ENCODE data around the gene ZBTB24. TPM values are rescaled to one million over a fixed set of nuclear protein-coding genes. Genes with fewer than 3 reads are reported as not detected.

The ZBTB24 gene
- total and polyA plus RNA-seq, 7 experiments from 2014 or later, result 6.9 to 26.6 (median 12.4) TPM

DNA sequence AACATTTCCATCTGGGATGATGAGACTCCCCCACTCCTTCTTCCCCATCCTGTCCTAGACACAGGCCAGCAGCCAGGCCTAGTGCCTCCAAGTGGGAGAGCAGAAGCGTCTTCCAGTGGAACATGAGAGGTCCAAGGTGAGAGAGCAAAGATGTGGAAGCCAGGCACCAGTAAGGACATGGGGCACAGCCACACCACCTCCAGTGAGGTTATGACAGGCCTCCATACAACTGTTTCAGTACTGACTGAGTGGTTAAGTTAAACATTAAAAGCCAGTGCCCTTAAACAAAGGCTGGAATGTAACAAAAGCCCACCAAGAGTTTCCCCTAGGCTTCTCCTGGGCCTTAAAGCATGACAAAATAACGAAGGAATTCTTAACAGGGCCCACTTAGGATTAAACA, 5.3 kb downstream of the ZBTB24 start:
- ChIA-PET CTCF (no interaction called here), POLR2A (interaction anchor here (1.6 to 2.0 kb wide), 2 partner anchors 12 to 37 kb away, joined by 6 to 10 read pairs; partner anchors contain the start of genes PPIL6 and SMPD2)
- Mint-ChIP-seq H3K4me3 (peak overlapping the region; percentile 71 to 99 (median 91)), H3K27me3 (no peaks in the 10 kb centered on the region), H3K9me3 (peaks cover 0 to 1% (median 0%) of the 10 kb centered on the region in 11 donors), H3K27ac (peak overlapping the region in 7 of 9 donors; percentile 38 to 94 (median 79)), H3K4me1 (peaks cover 57 to 92% (median 83%) of the 10 kb centered on the region in 7 donors), H3K36me3 (peaks cover 29 to 73% (median 61%) of the 10 kb centered on the region in 5 donors)
- Histone ChIP-seq H3K27ac (ENCODE audit: low read depth, low read length) (peak overlapping the region; percentile 57), H3K36me3 (ENCODE audit: control insufficient read depth in 2 of 3, insufficient read depth in 3 of 3, low read length in 3 of 3) (peaks cover 6 to 53% (median 28%) of the 10 kb centered on the region in 3 experiments), H3K4me3 (ENCODE audit: low read length) (peak overlapping the region; percentile 10), H3K4me1 (ENCODE audit: control insufficient read depth in 2 of 2, insufficient read depth in 2 of 2, low read length in 2 of 2) (peaks cover 45 to 67% of the 10 kb centered on the region in 2 donors), H3K27me3 (ENCODE audit: control insufficient read depth in 2 of 2, insufficient read depth in 2 of 2, low read length in 2 of 2) (no peaks in the 10 kb centered on the region), H3K9me3 (ENCODE audit: control insufficient read depth in 2 of 3, low read length in 3 of 3) (no peaks in the 10 kb centered on the region)
- intact Hi-C loops (cut with micrococcal nuclease), result loop anchor here in 1 of 2 donors (1.0 kb wide), 1 partner anchor 18 kb away; no protein-coding TSS in a partner anchor
- no peak for ATAC-seq
- no peak for DNase-seq

DNA sequence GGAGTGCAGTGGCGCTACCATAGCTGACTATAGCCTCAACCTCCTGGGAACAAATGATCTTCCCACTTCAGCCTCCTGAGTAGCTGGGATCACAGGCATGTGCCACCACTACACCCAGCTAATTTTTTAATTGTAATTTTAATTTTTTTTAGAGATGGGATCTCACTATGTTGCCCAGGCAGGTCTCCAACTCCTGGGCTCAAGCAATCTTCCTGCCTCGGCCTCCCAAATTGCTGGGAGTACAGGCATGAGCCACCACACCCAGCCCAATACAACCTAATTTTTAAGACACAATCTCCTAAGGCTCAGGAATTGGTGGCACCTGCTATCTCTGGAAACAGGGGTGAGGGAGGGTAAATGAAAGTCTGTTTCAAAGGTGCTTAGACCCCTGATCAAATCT, 5.8 kb downstream of the ZBTB24 start:
- H3K27me3 ChIP-seq (ENCODE audit: control insufficient read depth in 2 of 2, insufficient read depth in 2 of 2, low read length in 2 of 2), result no peaks in the 10 kb centered on the region
- Mint-ChIP-seq H3K36me3 (peaks cover 33 to 76% (median 66%) of the 10 kb centered on the region in 5 donors), H3K4me1 (peaks cover 58 to 91% (median 85%) of the 10 kb centered on the region in 7 donors), H3K27ac (peak overlapping the region in 6 of 9 donors; percentile 59 to 94 (median 82)), H3K4me3 (peak overlapping the region; percentile 71 to 99 (median 91)), H3K9me3 (peaks cover 0 to 1% (median 0%) of the 10 kb centered on the region in 11 donors), H3K27me3 (no peaks in the 10 kb centered on the region)
- no peak for ATAC-seq
- no peak overlapping the region for H3K4me3 ChIP-seq (ENCODE audit: low read length)
- CTCF ChIA-PET, result no interaction called here
- POLR2A ChIA-PET, result interaction anchor here (1.1 to 1.5 kb wide), 3 partner anchors 13 to 22 kb away, joined by 3 read pairs; partner anchors contain the start of gene MICAL1
- DNase-seq, result no peak
- H3K9me3 ChIP-seq (ENCODE audit: control insufficient read depth in 2 of 3, low read length in 3 of 3), result no peaks in the 10 kb centered on the region
- peaks cover 45 to 64% of the 10 kb centered on the region in 2 donors for H3K4me1 ChIP-seq (ENCODE audit: control insufficient read depth in 2 of 2, insufficient read depth in 2 of 2, low read length in 2 of 2)
- intact Hi-C loops (cut with micrococcal nuclease), result no loop called here
- no peak overlapping the region for H3K27ac ChIP-seq (ENCODE audit: low read depth, low read length)
- H3K36me3 ChIP-seq (ENCODE audit: control insufficient read depth in 2 of 3, insufficient read depth in 3 of 3, low read length in 3 of 3), result peaks cover 6 to 59% (median 28%) of the 10 kb centered on the region in 3 experiments

DNA sequence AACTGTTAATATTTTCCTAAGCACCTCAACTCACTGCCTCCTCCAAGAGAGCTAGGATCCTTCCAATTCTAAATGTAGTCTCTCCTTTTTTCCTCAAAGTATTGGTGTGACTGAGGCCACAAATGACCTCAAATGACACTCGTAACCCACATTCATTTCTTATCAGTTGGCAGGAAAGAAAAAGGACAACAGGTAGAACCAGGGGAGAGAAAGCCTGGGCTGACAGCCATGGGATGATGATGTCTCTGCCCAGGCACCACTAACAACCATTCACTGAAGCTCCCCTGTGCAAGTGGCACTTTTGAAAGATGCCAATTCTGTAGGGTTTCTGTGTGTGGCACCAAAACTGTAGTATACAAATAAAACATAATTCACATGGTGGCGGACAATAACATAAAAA, 7.4 kb downstream of the ZBTB24 start:
- Mint-ChIP-seq H3K4me1 (peaks cover 44 to 86% (median 81%) of the 10 kb centered on the region in 7 donors), H3K4me3 (peak overlapping the region in 2 of 10 donors; percentile 42 to 97), H3K27me3 (no peaks in the 10 kb centered on the region), H3K27ac (peak overlapping the region in 3 of 9 donors; percentile 21 to 47 (median 38)), H3K36me3 (peaks cover 24 to 72% (median 59%) of the 10 kb centered on the region in 5 donors), H3K9me3 (peaks cover 0 to 1% (median 0%) of the 10 kb centered on the region in 11 donors)
- no peaks in the 10 kb centered on the region for H3K27me3 ChIP-seq (ENCODE audit: control insufficient read depth in 2 of 2, insufficient read depth in 2 of 2, low read length in 2 of 2)
- DNase-seq (no peak), ATAC-seq (no peak)
- POLR2A ChIA-PET, result interaction anchor here (1.4 kb wide), 1 partner anchor 14 kb away, joined by 3 read pairs; no protein-coding TSS in a partner anchor
- no peak overlapping the region for H3K27ac ChIP-seq (ENCODE audit: low read depth, low read length)
- intact Hi-C loops (cut with micrococcal nuclease), result no loop called here
- H3K9me3 ChIP-seq (ENCODE audit: control insufficient read depth in 2 of 3, low read length in 3 of 3), result no peaks in the 10 kb centered on the region
- H3K36me3 ChIP-seq (ENCODE audit: control insufficient read depth in 2 of 3, insufficient read depth in 3 of 3, low read length in 3 of 3), result peaks cover 6 to 69% (median 31%) of the 10 kb centered on the region in 3 experiments
- peaks cover 31 to 48% of the 10 kb centered on the region in 2 donors for H3K4me1 ChIP-seq (ENCODE audit: control insufficient read depth in 2 of 2, insufficient read depth in 2 of 2, low read length in 2 of 2)
- no peak overlapping the region for H3K4me3 ChIP-seq (ENCODE audit: low read length)
- CTCF ChIA-PET, result no interaction called here

DNA sequence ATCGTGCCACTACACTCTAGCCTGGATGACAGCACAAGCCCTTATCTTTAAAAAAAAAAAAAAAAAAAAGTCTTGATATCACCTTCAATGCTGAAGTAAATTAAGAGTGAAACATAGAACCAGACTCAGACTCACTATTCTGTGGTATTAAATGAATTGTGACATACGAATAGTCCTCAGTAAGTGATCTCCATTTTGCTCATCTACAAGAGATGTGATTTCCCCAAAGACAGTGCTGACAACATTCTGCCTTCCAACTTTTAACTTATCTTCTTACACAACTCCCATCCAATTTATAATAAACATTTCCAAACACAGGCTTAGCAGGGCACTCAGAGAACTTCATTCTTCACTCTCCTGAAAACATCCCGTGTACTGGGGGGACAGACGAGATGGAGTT, 8.0 kb downstream of the ZBTB24 start:
- Histone ChIP-seq H3K9me3 (ENCODE audit: control insufficient read depth in 2 of 3, low read length in 3 of 3) (no peaks in the 10 kb centered on the region), H3K27ac (ENCODE audit: low read depth, low read length) (no peak overlapping the region), H3K4me1 (ENCODE audit: control insufficient read depth in 2 of 2, insufficient read depth in 2 of 2, low read length in 2 of 2) (peaks cover 24 to 42% of the 10 kb centered on the region in 2 donors), H3K4me3 (ENCODE audit: low read length) (no peak overlapping the region), H3K27me3 (ENCODE audit: control insufficient read depth in 2 of 2, insufficient read depth in 2 of 2, low read length in 2 of 2) (no peaks in the 10 kb centered on the region), H3K36me3 (ENCODE audit: control insufficient read depth in 2 of 3, insufficient read depth in 3 of 3, low read length in 3 of 3) (peaks cover 12 to 74% (median 34%) of the 10 kb centered on the region in 3 experiments)
- Mint-ChIP-seq H3K4me1 (peaks cover 39 to 83% (median 76%) of the 10 kb centered on the region in 7 donors), H3K9me3 (peaks cover 0 to 1% (median 0%) of the 10 kb centered on the region in 11 donors), H3K36me3 (peaks cover 24 to 70% (median 53%) of the 10 kb centered on the region in 5 donors), H3K4me3 (no peak overlapping the region), H3K27me3 (no peaks in the 10 kb centered on the region), H3K27ac (peak overlapping the region in 4 of 9 donors; percentile 23 to 47 (median 42))
- no peak for DNase-seq
- POLR2A ChIA-PET, result interaction anchor here (1.1 kb wide), 1 partner anchor 92 kb away, joined by 3 read pairs; no protein-coding TSS in a partner anchor
- CTCF ChIA-PET, result no interaction called here
- ATAC-seq, result no peak
- intact Hi-C loops (cut with micrococcal nuclease), result no loop called here

DNA sequence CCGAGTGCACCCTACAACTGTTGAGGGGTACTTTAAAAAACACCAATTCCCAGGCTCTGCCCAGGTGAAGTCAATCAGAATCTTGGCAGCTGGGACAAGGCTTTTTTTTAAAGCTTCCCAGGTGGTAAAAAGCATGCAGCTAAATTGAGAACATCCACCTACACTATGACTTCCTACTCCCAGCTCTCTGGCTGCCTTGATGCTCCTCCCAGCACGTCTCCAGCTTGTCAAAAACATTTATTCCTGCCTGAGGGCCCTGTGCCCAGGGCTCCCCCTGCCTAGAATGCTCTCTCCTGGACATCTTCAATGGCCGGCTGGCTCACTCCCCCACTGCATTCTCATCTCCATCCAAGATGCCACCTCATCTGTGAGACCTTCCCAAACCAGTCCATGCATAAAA, 9.9 kb downstream of the ZBTB24 start:
- H3K36me3 ChIP-seq (ENCODE audit: control insufficient read depth in 2 of 3, insufficient read depth in 3 of 3, low read length in 3 of 3), result peaks cover 12 to 86% (median 40%) of the 10 kb centered on the region in 3 experiments
- CTCF ChIA-PET, result no interaction called here
- ATAC-seq, result no peak
- Mint-ChIP-seq H3K27ac (peak overlapping the region in 6 of 9 donors; percentile 5 to 83 (median 45)), H3K4me3 (peak overlapping the region in 2 of 10 donors; percentile 34 to 64), H3K9me3 (peaks cover 0 to 1% (median 0%) of the 10 kb centered on the region in 11 donors), H3K4me1 (peaks cover 30 to 85% (median 74%) of the 10 kb centered on the region in 7 donors), H3K36me3 (peaks cover 17 to 73% (median 53%) of the 10 kb centered on the region in 5 donors), H3K27me3 (no peaks in the 10 kb centered on the region)
- DNase-seq, result no peak
- H3K9me3 ChIP-seq (ENCODE audit: control insufficient read depth in 2 of 3, low read length in 3 of 3), result no peaks in the 10 kb centered on the region
- no peak overlapping the region for H3K27ac ChIP-seq (ENCODE audit: low read depth, low read length)
- intact Hi-C loops (cut with micrococcal nuclease), result no loop called here
- POLR2A ChIA-PET, result interaction anchor here (0.7 kb wide), 1 partner anchor 13 kb away, joined by 3 read pairs; no protein-coding TSS in a partner anchor
- no peak overlapping the region for H3K4me3 ChIP-seq (ENCODE audit: low read length)
- H3K4me1 ChIP-seq (ENCODE audit: control insufficient read depth in 2 of 2, insufficient read depth in 2 of 2, low read length in 2 of 2), result peaks cover 6 to 28% of the 10 kb centered on the region in 2 donors
- no peaks in the 10 kb centered on the region for H3K27me3 ChIP-seq (ENCODE audit: control insufficient read depth in 2 of 2, insufficient read depth in 2 of 2, low read length in 2 of 2)

DNA sequence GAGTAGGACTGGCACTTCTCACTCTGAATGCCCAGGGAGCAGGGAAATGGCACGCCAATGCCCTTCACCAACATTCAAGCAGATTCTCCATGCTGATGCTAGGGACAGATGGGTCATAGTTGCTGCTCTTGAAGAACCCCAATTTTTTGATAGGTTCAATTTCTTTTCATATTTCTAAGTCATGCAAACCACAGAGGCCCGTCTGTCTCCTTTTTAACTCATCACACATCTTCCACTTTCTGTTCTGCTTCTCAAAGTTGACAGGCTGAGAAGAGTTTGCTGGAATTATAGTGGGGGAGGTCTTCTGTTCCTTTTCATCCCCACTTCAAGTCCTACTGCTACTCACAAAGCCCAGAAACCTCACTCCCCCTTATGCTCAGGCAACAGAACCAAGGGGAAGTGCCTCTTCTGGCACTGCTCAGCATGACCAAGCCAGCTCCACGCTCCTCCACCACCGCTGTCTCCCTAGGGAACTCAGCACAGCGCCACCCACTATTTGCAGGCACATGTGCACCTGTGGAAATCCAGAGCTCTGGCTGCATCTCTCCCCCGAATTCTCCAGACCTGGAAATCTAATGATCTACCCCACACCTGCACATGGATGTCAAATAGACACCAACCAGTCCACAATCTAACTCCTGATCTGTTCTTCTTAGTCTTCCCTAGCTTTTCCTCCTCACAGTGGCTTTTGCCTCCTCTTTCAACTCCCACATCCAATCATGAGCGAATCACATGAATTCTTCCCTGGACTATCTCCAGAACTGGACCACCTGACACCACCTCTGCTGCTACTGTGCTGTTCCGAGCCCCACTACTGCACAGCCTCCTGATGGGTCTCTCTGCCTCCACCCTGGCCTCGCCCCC, 10.7 kb downstream of the ZBTB24 start:
- peaks cover 17 to 75% (median 58%) of the 10 kb centered on the region in 5 donors for H3K36me3 Mint-ChIP-seq
- H3K9me3 ChIP-seq (ENCODE audit: control insufficient read depth in 2 of 3, low read length in 3 of 3), result no peaks in the 10 kb centered on the region
- peaks cover 12 to 87% (median 44%) of the 10 kb centered on the region in 3 experiments for H3K36me3 ChIP-seq (ENCODE audit: control insufficient read depth in 2 of 3, insufficient read depth in 3 of 3, low read length in 3 of 3)
- no peak for DNase-seq
- no peaks in the 10 kb centered on the region for H3K27me3 ChIP-seq (ENCODE audit: control insufficient read depth in 2 of 2, insufficient read depth in 2 of 2, low read length in 2 of 2)
- peaks cover 25 to 84% (median 71%) of the 10 kb centered on the region in 7 donors for H3K4me1 Mint-ChIP-seq
- intact Hi-C loops (cut with micrococcal nuclease), result no loop called here
- peaks cover 0 to 1% (median 0%) of the 10 kb centered on the region in 11 donors for H3K9me3 Mint-ChIP-seq
- peaks cover 0 to 20% of the 10 kb centered on the region in 2 donors for H3K4me1 ChIP-seq (ENCODE audit: control insufficient read depth in 2 of 2, insufficient read depth in 2 of 2, low read length in 2 of 2)
- H3K27ac Mint-ChIP-seq, result peak overlapping the region in 8 of 9 donors; percentile 5 to 70 (median 53)
- ChIA-PET POLR2A (interaction anchor here (0.7 kb wide), 1 partner anchor 13 kb away, joined by 3 read pairs; no protein-coding TSS in a partner anchor), CTCF (no interaction called here)
- H3K4me3 Mint-ChIP-seq, result peak overlapping the region in 2 of 10 donors; percentile 7 to 39
- H3K4me3 ChIP-seq (ENCODE audit: low read length), result no peak overlapping the region
- H3K27ac ChIP-seq (ENCODE audit: low read depth, low read length), result no peak overlapping the region
- ATAC-seq, result no peak
- no peaks in the 10 kb centered on the region for H3K27me3 Mint-ChIP-seq

Data from naive thymus-derived CD4-positive, alpha-beta T cell (primary cell).